Adrenal gland (tissue), 5 donors: ENCODE data around the gene PDYN.

Experiments used
- CTCF ChIP-seq, 6 experiments: fragments of 450-650 bp in 4 of 6; fragments of 200-600 bp in 2 of 6; sonication (generic) in 1 of 6; IDR thresholded peaks; 1 replicate in 5 of 6; 2 replicates in 1 of 6; pipeline versions ENCODE4 v1.5.1 to v1.8.0; 2016 to 2021; ENCODE audit warnings: antibody characterized with exemption in 6 of 6, mild to moderate bottlenecking in 2 of 6, moderate library complexity in 1 of 6
- POLR2A ChIP-seq, 2 donors: fragments of 450-650 bp; IDR thresholded peaks; one replicate each; pipeline ENCODE4 v1.6.1; 2017; ENCODE audit warnings: antibody characterized with exemption in 2 of 2, mild to moderate bottlenecking in 2 of 2, moderate library complexity in 1 of 2
- donor health status: DM: no; HTN: no; CAD: no.

GRCh38 chr20:1938464-1939269 is 55.2 kb downstream of the PDYN start:
- no peak for TF ChIP-seq CTCF (IDR thresholded peaks at IDR 0.05)
- no peak for TF ChIP-seq POLR2A (IDR thresholded peaks at IDR 0.05)
